Measurements from ENCODE around the gene B9D2. TPM values are rescaled to one million over a fixed set of nuclear protein-coding genes. Genes with fewer than 3 reads are reported as not detected.

B9D2 gene
- total and polyA plus RNA-seq, 9 donors, result 0.83 to 7.2 (median 4.7) TPM

DNA sequence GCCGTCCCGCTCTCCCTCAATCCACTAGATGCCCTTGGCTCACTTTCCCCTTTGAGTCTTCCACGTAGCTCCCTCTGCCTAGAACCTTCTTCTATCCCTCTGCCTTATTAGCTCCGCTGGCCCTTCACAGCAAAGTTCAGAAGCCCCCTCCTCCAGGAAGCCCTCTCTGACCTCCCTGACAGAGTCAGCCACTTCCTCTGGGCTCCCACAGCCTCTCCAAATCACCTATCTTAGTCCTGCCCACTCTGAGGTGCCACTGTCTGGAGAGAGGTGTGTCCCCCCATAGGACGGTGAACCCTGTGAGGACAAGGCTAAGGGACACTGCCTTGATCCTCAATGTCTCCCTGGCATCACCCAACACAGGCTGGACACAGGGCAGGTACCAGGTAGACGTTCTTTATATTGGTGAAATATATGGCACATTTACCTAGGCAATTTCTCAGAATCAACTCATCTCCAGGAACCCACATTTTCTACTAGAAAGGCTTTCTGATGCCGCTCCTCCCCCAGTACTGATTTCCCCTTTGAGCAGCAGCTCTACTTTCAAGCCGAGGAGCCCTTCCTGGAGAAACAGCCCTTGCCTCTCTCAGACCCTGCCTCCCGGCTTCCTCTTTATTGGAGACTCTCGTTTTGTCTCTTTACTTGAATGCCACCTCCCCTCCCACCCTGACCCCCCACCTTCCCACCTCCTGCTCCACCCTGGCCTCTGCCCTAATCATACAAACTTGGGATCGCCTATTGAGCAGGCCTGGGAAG lies 6.8 kb downstream of the B9D2 start:
- Histone ChIP-seq H3K4me1 (ENCODE audit: insufficient read depth) (peaks cover 7% of the 10 kb centered on the region), H3K9me3 (no peaks in the 10 kb centered on the region), H3K27ac (no peak overlapping the region), H3K36me3 (no peaks in the 10 kb centered on the region), H3K27me3 (no peaks in the 10 kb centered on the region), H3K4me3 (no peak overlapping the region)
- no peak for TF ChIP-seq EP300 (IDR thresholded peaks at IDR 0.05)
- TF ChIP-seq, protein P1, sequence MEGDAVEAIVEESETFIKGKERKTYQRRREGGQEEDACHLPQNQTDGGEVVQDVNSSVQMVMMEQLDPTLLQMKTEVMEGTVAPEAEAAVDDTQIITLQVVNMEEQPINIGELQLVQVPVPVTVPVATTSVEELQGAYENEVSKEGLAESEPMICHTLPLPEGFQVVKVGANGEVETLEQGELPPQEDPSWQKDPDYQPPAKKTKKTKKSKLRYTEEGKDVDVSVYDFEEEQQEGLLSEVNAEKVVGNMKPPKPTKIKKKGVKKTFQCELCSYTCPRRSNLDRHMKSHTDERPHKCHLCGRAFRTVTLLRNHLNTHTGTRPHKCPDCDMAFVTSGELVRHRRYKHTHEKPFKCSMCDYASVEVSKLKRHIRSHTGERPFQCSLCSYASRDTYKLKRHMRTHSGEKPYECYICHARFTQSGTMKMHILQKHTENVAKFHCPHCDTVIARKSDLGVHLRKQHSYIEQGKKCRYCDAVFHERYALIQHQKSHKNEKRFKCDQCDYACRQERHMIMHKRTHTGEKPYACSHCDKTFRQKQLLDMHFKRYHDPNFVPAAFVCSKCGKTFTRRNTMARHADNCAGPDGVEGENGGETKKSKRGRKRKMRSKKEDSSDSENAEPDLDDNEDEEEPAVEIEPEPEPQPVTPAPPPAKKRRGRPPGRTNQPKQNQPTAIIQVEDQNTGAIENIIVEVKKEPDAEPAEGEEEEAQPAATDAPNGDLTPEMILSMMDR (IDR thresholded peaks at IDR 0.05), result no peak
- DNase-seq, result no peak
- intact Hi-C loops (cut with DNase I), result no loop called here
- WGBS, 3 donors, result 84 to 91% (median 87%) methylated on average over 11 of the region's 11 CpGs

DNA sequence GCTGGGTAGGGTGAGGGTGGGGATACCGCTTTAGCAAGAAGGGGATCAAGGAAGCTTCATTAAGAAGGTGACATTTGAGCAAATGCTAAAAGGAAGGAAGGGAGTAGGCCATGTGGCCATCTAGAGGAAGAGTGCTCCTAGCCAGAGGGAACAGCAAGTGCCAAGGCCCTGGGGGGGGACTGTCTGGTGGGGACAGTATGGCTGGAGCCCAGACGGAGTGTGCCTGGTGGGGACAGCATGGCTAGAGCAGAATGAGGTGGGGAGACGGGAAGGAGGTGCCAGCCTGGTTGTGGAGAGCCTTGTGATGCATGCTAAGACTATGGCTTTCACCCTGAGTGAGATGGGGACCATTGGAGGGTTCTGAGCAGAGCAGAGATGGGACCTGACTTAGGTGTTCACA lies 8.1 kb downstream of the B9D2 start:
- no peak for DNase-seq
- Histone ChIP-seq H3K4me3 (no peak overlapping the region), H3K27me3 (no peaks in the 10 kb centered on the region), H3K4me1 (ENCODE audit: insufficient read depth) (peaks cover 10% of the 10 kb centered on the region), H3K27ac (no peak overlapping the region), H3K9me3 (no peaks in the 10 kb centered on the region), H3K36me3 (no peaks in the 10 kb centered on the region)
- TF ChIP-seq EP300 (IDR thresholded peaks at IDR 0.05) (no peak), POLR2A (IDR thresholded peaks at IDR 0.05) (no peak)
- TF ChIP-seq, protein P1 (IDR thresholded peaks at IDR 0.05), result no peak
- WGBS, 3 donors, result 78 to 90% (median 88%) methylated on average over 3 of the region's 3 CpGs
- intact Hi-C loops (cut with DNase I), result no loop called here

DNA sequence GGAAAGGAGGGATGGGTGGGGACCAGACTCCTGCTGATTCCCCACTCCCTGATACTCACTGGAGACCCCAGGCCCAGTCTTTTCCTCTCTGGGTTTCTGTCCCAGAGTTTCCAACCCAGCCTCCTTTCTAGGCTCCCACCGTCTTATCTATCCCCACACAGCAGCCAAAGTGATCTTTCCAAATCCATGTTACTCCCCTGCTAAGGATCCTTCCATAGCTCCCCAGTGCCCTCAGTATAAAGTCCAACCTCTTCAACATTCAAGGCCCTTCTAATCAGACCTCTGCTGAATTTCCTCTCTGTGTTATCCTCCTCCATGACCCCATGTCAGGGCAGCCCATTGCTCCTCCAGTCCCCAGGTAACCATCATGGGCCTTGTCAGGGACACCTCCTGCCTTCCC lies 8.9 kb downstream of the B9D2 start:
- Histone ChIP-seq H3K9me3 (no peaks in the 10 kb centered on the region), H3K4me1 (ENCODE audit: insufficient read depth) (peaks cover 11% of the 10 kb centered on the region), H3K27ac (no peak overlapping the region), H3K4me3 (no peak overlapping the region), H3K27me3 (no peaks in the 10 kb centered on the region), H3K36me3 (no peaks in the 10 kb centered on the region)
- 85 to 97% (median 96%) methylated on average over 1 of the region's 1 CpG for WGBS, 3 donors
- DNase-seq, result no peak
- TF ChIP-seq POLR2A (IDR thresholded peaks at IDR 0.05), result no peak
- TF ChIP-seq, protein P1 (IDR thresholded peaks at IDR 0.05), result no peak
- no peak for TF ChIP-seq EP300 (IDR thresholded peaks at IDR 0.05)
- intact Hi-C loops (cut with DNase I), result no loop called here

DNA sequence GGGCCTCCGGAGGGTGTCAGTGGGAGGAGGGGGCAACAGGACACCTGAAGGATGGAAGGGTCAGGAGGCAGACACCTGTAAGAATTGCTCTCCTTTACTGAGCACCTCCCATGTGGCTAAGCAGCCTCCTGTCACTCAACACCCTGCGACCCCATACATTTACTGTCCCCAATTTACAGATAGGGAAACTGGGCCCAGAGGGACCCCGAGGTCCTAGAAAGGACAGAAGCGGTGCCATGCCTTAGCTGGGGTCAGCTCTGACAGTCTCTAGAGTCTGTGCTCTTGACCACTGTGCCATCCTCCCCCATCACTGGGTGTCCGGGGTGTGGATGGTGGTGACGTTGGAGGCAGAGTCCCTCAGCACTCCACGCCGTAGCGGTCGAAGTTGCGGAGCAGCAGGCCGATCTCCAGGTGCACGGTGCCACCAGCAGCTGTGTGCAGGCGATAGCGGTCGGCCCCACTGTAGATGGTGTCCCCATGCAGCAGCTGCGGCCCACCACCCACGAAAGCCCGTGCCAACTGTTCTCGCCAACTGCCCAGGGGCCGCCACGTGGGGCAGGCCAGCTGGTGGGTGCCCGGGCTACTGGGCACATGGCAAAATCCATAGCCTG lies 9.5 kb downstream of the B9D2 start:
- Histone ChIP-seq H3K4me3 (peak overlapping the region; percentile 60), H3K4me1 (ENCODE audit: insufficient read depth) (peaks cover 12% of the 10 kb centered on the region), H3K36me3 (no peaks in the 10 kb centered on the region), H3K27ac (peak overlapping the region; percentile 65 to 73), H3K9me3 (no peaks in the 10 kb centered on the region), H3K27me3 (no peaks in the 10 kb centered on the region)
- intact Hi-C loops (cut with DNase I), result loop anchor here in 1 of 4 donors (5.0 kb wide), 1 partner anchor 42 kb away; the partner anchor contains the start of gene CCDC97
- DNase-seq, result peak in 4 of 5 donors; percentile 42 to 56 (median 56)
- TF ChIP-seq POLR2A (IDR thresholded peaks at IDR 0.05), result no peak
- TF ChIP-seq EP300 (IDR thresholded peaks at IDR 0.05), result no peak
- TF ChIP-seq, protein P1 (IDR thresholded peaks at IDR 0.05), result no peak
- WGBS, 3 donors, result 85 to 90% (median 86%) methylated on average over 23 of the region's 23 CpGs

All from ovary (tissue), 9 donors.